T-helper 17 cell (primary cell): ENCODE results near the gene CDKN2C. TPM values are rescaled to one million over a fixed set of nuclear protein-coding genes. Genes with fewer than 3 reads are reported as not detected.
"Not testable (repeated sequence)": the region's sequence is repeated elsewhere in the genome, so short reads cannot be mapped to it uniquely, and the experiment has no call there.

Experiments used
- ATAC-seq: fragments of 150-1000 bp; cut with Tn5 transposase; 2 replicates; pipeline ENCODE4 v1.10.0; 2021; ENCODE audit warnings: mild to moderate bottlenecking, moderate library complexity
- DNase-seq, 3 donors: peaks; one replicate each; pipeline versions ENCODE4 v3.0.0 to v3.0.0-alpha.2; 2020 to 2021
- H3K9me3 ChIP-seq: one replicate; pipeline ENCODE4 v1.7.0; 2013; ENCODE audit warnings: low read length, mild to moderate bottlenecking; ENCODE audit not compliant: control insufficient read depth, poor library complexity, severe bottlenecking
- H3K27ac Mint-ChIP-seq: one replicate; pipeline ENCODE4 v1.8.0; 2022; ENCODE audit warnings: mild to moderate bottlenecking, moderate library complexity, mixed read lengths
- H3K27me3 Mint-ChIP-seq: one replicate; pipeline ENCODE4 v1.8.0; 2022; ENCODE audit warnings: mixed read lengths
- H3K36me3 Mint-ChIP-seq: one replicate; pipeline ENCODE4 v1.8.0; 2022; ENCODE audit warnings: low read depth, mixed read lengths
- H3K4me1 Mint-ChIP-seq: one replicate; pipeline ENCODE4 v1.8.0; 2022; ENCODE audit warnings: mild to moderate bottlenecking, mixed read lengths
- H3K4me3 Mint-ChIP-seq: one replicate; pipeline ENCODE4 v1.8.0; 2022; ENCODE audit warnings: mild to moderate bottlenecking, moderate library complexity, mixed read lengths
- total RNA-seq, 4 donors: library from RNA in 2 of 4; stranded (reverse) in 2 of 4; gene quantifications; one replicate each; pipeline ENCODE4 v1.2.3 and lab custom pipeline; 2022 to 2026

CDKN2C gene
- total RNA-seq, 2 donors from 2014 or later, result 7.7 to 8.2 TPM

- DNase-seq (no peak), ATAC-seq (no peak)
- no peaks in the 10 kb centered on the region for H3K9me3 ChIP-seq
- H3K4me1 Mint-ChIP-seq, result peaks cover 3% of the 10 kb centered on the region
- no peaks in the 10 kb centered on the region for H3K36me3 Mint-ChIP-seq
- peaks cover 4% of the 10 kb centered on the region for H3K27me3 Mint-ChIP-seq
- H3K4me3 Mint-ChIP-seq, result no peak overlapping the region
- no peak overlapping the region for H3K27ac Mint-ChIP-seq
These were observed 25.6 kb downstream of the CDKN2C start for GRCh38 chr1:50995651-50996050.

- Mint-ChIP-seq H3K36me3 (no peaks in the 10 kb centered on the region), H3K4me3 (no peak overlapping the region), H3K4me1 (peaks cover 3% of the 10 kb centered on the region), H3K27me3 (peaks cover 4% of the 10 kb centered on the region), H3K27ac (no peak overlapping the region)
- DNase-seq (no peak), ATAC-seq (no peak)
- no peaks in the 10 kb centered on the region for H3K9me3 ChIP-seq
These were observed 26.0 kb downstream of the CDKN2C start for GRCh38 chr1:50996083-50996482.

GRCh38 chr1:50999375-50999774, 29.3 kb downstream of the CDKN2C start:
- H3K27me3 Mint-ChIP-seq, result peaks cover 11% of the 10 kb centered on the region
- H3K9me3 ChIP-seq, H3K27ac Mint-ChIP-seq, ATAC-seq, H3K4me3 Mint-ChIP-seq, H3K36me3 Mint-ChIP-seq, DNase-seq, H3K4me1 Mint-ChIP-seq: not testable (repeated sequence)

- H3K4me1 Mint-ChIP-seq, result peaks cover 5% of the 10 kb centered on the region
- DNase-seq, result no peak
- H3K4me3 Mint-ChIP-seq, result no peak overlapping the region
- ATAC-seq, result no peak
- H3K9me3 ChIP-seq, result no peaks in the 10 kb centered on the region
- no peak overlapping the region for H3K27ac Mint-ChIP-seq
- peaks cover 17% of the 10 kb centered on the region for H3K27me3 Mint-ChIP-seq
- peaks cover 7% of the 10 kb centered on the region for H3K36me3 Mint-ChIP-seq
These were observed 30.1 kb downstream of the CDKN2C start for GRCh38 chr1:51000160-51000559.

- Mint-ChIP-seq H3K27ac (no peak overlapping the region), H3K4me3 (no peak overlapping the region), H3K4me1 (peaks cover 5% of the 10 kb centered on the region), H3K36me3 (peaks cover 7% of the 10 kb centered on the region), H3K27me3 (peaks cover 17% of the 10 kb centered on the region)
- no peaks in the 10 kb centered on the region for H3K9me3 ChIP-seq
- DNase-seq (no peak), ATAC-seq (no peak)
These were observed 30.6 kb downstream of the CDKN2C start for GRCh38 chr1:51000651-51001050.

- Mint-ChIP-seq H3K4me3 (no peak overlapping the region), H3K4me1 (peaks cover 5% of the 10 kb centered on the region), H3K36me3 (peaks cover 8% of the 10 kb centered on the region), H3K27me3 (peaks cover 17% of the 10 kb centered on the region), H3K27ac (no peak overlapping the region)
- no peak for ATAC-seq
- no peaks in the 10 kb centered on the region for H3K9me3 ChIP-seq
- no peak for DNase-seq
These were observed 32.5 kb downstream of the CDKN2C start for GRCh38 chr1:51002516-51002915.

- not testable (repeated sequence) for ATAC-seq, H3K27ac Mint-ChIP-seq, H3K36me3 Mint-ChIP-seq, H3K9me3 ChIP-seq, H3K4me3 Mint-ChIP-seq, DNase-seq, H3K4me1 Mint-ChIP-seq
- H3K27me3 Mint-ChIP-seq, result peaks cover 17% of the 10 kb centered on the region
These were observed 35.5 kb downstream of the CDKN2C start for GRCh38 chr1:51005549-51005948.

GRCh38 chr1:51009381-51009780, 39.3 kb downstream of the CDKN2C start:
- no peaks in the 10 kb centered on the region for H3K9me3 ChIP-seq
- Mint-ChIP-seq H3K4me1 (peaks cover 1% of the 10 kb centered on the region), H3K36me3 (peaks cover 5% of the 10 kb centered on the region), H3K27me3 (peaks cover 5% of the 10 kb centered on the region), H3K4me3 (no peak overlapping the region), H3K27ac (no peak overlapping the region)
- DNase-seq (no peak), ATAC-seq (no peak)

- Mint-ChIP-seq H3K4me1 (no peaks in the 10 kb centered on the region), H3K27ac (no peak overlapping the region), H3K4me3 (no peak overlapping the region), H3K36me3 (no peaks in the 10 kb centered on the region), H3K27me3 (no peaks in the 10 kb centered on the region)
- no peaks in the 10 kb centered on the region for H3K9me3 ChIP-seq
- ATAC-seq (no peak), DNase-seq (no peak)
These were observed 44.8 kb downstream of the CDKN2C start for GRCh38 chr1:51014878-51015277.

GRCh38 chr1:51019811-51020210, 49.8 kb downstream of the CDKN2C start:
- no peaks in the 10 kb centered on the region for H3K27me3 Mint-ChIP-seq
- DNase-seq (no peak), ATAC-seq (no peak)
- no peaks in the 10 kb centered on the region for H3K4me1 Mint-ChIP-seq
- H3K9me3 ChIP-seq, result no peaks in the 10 kb centered on the region
- H3K4me3 Mint-ChIP-seq, result no peak overlapping the region
- H3K27ac Mint-ChIP-seq, result no peak overlapping the region
- H3K36me3 Mint-ChIP-seq, result no peaks in the 10 kb centered on the region

Other genes starting within 250 kb of the CDKN2C start
- gene FAF1, start 10.0 kb upstream of the CDKN2C start, total RNA-seq, result 10 to 100 TPM; 45.8 to 50.1 TPM
- gene C1orf185, start 132.0 kb downstream of the CDKN2C start, total RNA-seq, result not detected